HG03432 (cell line): ENCODE results near the gene ASB5.
"Not testable (repeated sequence)": the region's sequence is repeated elsewhere in the genome, so short reads cannot be mapped to it uniquely, and the experiment has no call there.

Experiments used
- ATAC-seq: cut with Tn5 transposase; IDR thresholded peaks from one replicate; pipeline ENCODE4 v1.9.1; 2021; ENCODE audit warnings: mild to moderate bottlenecking, moderate library complexity; ENCODE audit not compliant: unreplicated experiment

The ASB5 gene

GRCh38 chr4:176279560-176279959, 10.5 kb upstream of the ASB5 start:
- not testable (repeated sequence) for ATAC-seq

- ATAC-seq = peak; percentile 90
Measured at GRCh38 chr4:176277162-176277904, 8.3 kb upstream of the ASB5 start.

DNA sequence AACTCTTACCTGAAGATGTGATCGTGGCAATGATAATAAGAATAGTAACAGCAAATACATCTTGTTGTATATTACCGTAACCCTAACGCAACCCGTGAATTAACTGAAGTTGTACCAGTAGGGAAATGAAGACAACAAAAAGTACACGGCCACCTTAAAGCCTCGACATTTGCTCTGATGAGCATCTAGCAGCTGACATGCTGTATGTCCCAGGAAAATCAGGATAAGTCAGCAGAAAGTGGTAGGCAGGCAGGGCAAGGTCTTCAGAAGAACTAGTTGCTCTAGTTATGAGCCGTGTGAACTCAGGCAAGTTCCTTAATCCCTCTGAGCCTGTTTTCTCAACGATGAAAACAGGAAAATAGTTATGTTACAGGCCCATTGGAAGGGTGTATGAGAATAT, 7.7 kb upstream of the ASB5 start:
- ATAC-seq = no peak

GRCh38 chr4:176274441-176274840, 5.4 kb upstream of the ASB5 start:
- no peak for ATAC-seq

- ATAC-seq = no peak
Measured at GRCh38 chr4:176273736-176274135, 4.7 kb upstream of the ASB5 start.

- ATAC-seq = no peak
Measured at GRCh38 chr4:176272799-176273198, 3.8 kb upstream of the ASB5 start.

DNA sequence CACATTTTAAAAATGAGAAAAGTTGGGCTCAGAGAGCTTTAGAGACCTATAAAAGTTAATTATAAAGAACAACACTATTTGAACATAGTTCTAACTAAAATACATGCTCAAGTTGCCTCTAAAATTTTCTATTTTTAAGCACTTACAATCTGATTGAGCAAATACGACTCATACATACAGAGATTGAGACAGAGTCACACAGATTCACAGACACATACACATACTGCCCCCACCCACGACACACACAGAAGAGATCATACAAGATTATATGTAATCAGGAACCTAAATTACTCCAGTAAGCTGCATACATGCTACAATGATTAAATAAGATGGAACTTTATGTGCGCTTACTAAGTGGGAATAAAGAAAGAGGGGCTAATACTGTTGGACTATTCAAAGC, 2.7 kb upstream of the ASB5 start:
- ATAC-seq = no peak

DNA sequence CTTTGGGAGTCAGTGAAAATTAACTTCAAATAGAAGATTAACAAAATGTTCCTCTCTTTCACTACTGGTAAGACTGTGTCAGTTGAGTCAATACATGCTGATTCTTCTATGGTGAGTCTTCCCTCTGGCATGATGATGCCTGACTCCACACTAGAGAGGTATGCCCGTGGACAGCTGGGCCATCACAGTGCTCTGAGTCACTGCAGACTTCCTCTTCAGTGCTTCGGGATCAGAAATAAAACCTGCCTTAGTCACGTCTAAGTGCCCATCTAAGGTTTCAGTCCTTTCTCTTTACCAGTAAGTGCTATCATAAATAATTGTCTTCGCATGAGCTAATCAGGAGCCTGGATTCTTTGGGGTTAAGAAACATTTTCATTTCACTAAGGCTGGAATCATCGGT, 1.6 kb upstream of the ASB5 start:
- no peak for ATAC-seq

GRCh38 chr4:176266026-176266425, 3.0 kb downstream of the ASB5 start:
- ATAC-seq = no peak

GRCh38 chr4:176262243-176262642, 6.8 kb downstream of the ASB5 start:
- peak; percentile 94 for ATAC-seq

GRCh38 chr4:176261481-176261880, 7.5 kb downstream of the ASB5 start:
- no peak for ATAC-seq

GRCh38 chr4:176261018-176261417, 8.0 kb downstream of the ASB5 start:
- no peak for ATAC-seq

DNA sequence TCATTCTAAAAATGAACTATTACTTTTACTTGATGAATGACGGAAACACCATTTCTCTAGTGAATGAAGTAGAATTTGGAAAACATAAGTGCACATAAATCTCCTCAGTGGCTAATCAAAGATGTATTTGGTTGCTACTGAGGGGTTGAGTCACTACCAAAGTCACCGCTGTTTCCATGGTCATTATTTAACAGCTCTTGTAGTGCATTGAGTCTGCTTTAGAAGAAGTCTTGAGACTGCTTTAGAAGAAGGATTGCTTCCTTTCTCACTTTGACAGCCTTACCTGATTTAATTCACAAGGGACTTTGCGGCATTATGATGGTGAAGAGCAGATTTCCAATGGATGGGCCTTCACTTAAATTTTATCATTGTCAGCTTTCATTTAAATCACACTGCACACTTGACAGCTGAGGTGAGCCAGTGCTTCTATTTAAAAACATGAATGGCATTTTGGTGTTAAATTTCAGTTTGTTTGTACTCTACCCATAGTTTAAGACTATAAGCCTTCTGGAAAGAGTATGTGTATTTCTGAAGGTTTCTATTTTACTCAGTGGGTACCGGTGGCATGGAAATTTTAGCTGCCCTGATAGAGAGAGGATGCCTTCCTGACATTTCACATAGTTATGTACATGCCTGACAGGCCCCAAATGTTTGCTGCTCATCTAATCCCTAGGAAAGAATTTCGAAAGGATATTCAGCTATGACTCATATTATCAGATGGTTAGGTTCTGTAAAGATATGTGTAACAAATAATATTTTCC, 9.5 kb downstream of the ASB5 start:
- ATAC-seq = no peak

GRCh38 chr4:176258135-176258534, 10.9 kb downstream of the ASB5 start:
- no peak for ATAC-seq

DNA sequence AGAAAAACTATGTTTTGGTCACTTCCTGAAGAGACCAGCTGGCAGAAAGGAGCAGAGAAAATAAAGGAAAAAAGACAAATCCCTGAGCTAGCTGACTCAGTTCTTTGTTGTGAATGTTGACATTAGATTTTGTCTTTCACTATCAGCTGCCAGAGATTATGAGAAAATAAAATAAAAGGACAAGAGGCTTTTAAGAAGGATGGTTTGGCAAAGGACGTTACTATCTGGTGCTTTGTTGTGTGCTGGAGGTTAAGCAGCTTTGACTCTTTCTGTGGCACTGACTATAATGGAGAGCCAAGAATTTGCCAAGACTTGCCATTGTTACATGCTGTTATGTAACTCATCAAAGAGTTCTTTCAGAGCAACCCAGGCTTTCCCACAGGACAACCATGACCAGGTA, 12.1 kb downstream of the ASB5 start:
- ATAC-seq = no peak

- ATAC-seq = no peak
Measured at GRCh38 chr4:176242764-176243347, 26.2 kb downstream of the ASB5 start.

DNA sequence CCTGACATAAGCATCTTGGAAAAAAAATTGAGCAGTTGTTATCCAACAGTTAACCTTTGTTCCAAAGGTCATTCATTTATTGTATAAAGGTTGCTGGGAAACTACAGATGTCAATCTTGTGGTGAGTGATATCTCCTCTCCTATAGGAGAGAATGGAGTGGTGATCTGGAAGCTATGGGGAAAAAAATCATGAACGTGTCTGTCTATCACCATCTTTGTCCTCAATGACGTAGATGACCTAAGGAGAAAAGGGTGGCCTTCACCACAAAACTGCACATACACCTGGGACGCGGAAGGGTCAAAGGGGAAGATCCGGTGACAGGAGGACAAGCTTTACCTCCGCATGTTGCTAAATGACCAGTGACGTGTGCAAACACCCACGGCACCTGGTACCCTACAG, 27.3 kb downstream of the ASB5 start:
- no peak for ATAC-seq

- no peak for ATAC-seq
Measured at GRCh38 chr4:176238826-176239225, 30.2 kb downstream of the ASB5 start.

DNA sequence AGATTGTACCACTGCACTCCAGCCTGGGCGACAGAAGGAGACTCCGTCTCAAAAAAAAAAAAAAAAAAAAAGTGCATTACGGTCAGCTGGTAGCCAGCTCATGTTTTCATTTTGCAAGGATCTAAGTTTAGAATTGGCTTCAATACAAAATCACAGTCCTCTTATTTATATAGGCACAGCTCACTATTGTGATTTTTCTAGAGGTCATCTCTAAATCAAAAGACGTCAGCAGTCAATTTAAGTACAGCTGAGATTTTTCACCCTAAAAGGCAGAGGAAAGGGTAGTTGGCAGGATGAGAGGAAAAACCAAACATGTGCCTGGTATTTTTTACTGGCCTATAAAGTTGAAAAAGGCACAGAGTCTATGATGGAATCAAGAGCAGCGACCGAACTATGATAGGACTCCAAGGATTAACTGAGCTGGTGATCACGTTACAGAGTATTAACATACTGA, 30.8 kb downstream of the ASB5 start:
- no peak for ATAC-seq

DNA sequence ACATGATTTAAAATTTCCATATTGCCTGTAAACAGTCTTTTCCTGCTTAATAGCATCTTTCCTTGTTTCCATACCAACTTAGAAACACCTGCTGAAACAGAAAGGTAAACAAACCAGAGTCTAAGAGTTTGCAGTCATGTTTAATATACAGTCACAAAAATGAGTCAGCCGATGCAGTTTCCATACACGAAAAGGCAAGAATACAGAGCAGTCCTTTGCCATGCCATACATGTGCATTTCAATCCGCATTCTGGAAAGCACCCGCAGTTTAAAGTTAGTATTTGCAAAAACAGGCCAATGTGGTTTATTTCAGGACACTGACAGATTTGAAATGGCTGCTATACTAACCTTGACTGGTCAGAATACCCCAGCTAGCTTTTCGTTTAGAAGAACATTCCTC, 32.1 kb downstream of the ASB5 start:
- ATAC-seq = no peak

DNA sequence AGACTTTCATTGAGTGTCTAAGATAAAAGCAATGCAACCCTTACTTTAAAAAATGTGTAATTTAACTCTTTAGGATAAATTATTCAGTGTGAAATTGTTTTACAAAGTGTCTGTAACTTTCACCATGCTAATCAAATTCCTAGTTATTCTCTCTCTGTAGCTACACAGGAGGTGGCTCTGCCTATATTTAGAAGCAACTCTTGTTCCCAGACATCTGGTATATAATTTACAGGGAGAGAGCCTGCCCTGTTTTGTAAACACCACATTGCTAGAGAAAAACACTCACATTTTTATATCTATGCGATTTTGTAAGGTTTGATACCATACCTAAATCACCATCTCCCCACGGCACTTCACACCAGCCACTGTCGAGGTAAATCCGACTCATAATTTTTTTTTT, 38.2 kb downstream of the ASB5 start:
- no peak for ATAC-seq

GRCh38 chr4:176229645-176230044, 39.4 kb downstream of the ASB5 start:
- ATAC-seq = no peak
